Sigmoid colon (tissue), 7 donors: ENCODE measurements around the gene PTCH1. TPM values are rescaled to one million over a fixed set of nuclear protein-coding genes. Genes with fewer than 3 reads are reported as not detected.
A peak's percentile ranks its signal among the peaks of the same experiment; 100 is the strongest.

Experiments used
- DNase-seq: peaks from one replicate; pipeline ENCODE4 v3.0.0-alpha.2; 2019
- H3K27ac ChIP-seq, 4 donors: fragments of 200-600 bp; sonication (generic); one replicate each; pipeline ENCODE4 v1.5.1; 2016 to 2019; ENCODE audit warnings: mild to moderate bottlenecking in 1 of 4
- H3K27me3 ChIP-seq, 3 donors: fragments of 200-600 bp; sonication (generic); one replicate each; pipeline ENCODE4 v1.5.1; 2019; ENCODE audit warnings: mild to moderate bottlenecking in 1 of 3
- H3K36me3 ChIP-seq, 4 donors: fragments of 200-600 bp; sonication (generic); one replicate each; pipeline ENCODE4 v1.5.1; 2016 to 2019
- H3K4me1 ChIP-seq, 4 donors: fragments of 200-600 bp; sonication (generic); one replicate each; pipeline ENCODE4 v1.5.1; 2017 to 2019
- H3K4me3 ChIP-seq, 4 donors: fragments of 200-600 bp; sonication (generic); one replicate each; pipeline ENCODE4 v1.5.1; 2017 to 2019; ENCODE audit warnings: mild to moderate bottlenecking in 2 of 4, moderate library complexity in 1 of 4
- H3K9me3 ChIP-seq, 4 donors: fragments of 200-600 bp in 3 of 4; sonication (generic) in 3 of 4; one replicate each; pipeline versions ENCODE4 v1.5.1 to v1.6.1; 2013 to 2019
- CTCF ChIP-seq, 4 experiments: fragments of 450-650 bp in 3 of 4; fragments of 200-600 bp in 1 of 4; IDR thresholded peaks; one replicate each; pipeline ENCODE4 v1.5.1; 2016 to 2019; ENCODE audit warnings: antibody characterized with exemption in 4 of 4, mild to moderate bottlenecking in 3 of 4, moderate library complexity in 2 of 4
- EP300 ChIP-seq, 4 donors: sonication (generic); formaldehyde crosslinking; IDR thresholded peaks; one replicate each; pipeline ENCODE4 v1.6.1; 2017; ENCODE audit warnings: antibody characterized with exemption in 4 of 4
- POLR2A ChIP-seq, 2 donors: fragments of 450-650 bp; IDR thresholded peaks; one replicate each; pipeline ENCODE4 v1.6.1; 2016; ENCODE audit warnings: antibody characterized with exemption in 2 of 2, mild to moderate bottlenecking in 2 of 2, moderate library complexity in 2 of 2
- POLR2AphosphoS5 ChIP-seq, 4 donors: sonication (generic); formaldehyde crosslinking; IDR thresholded peaks; one replicate each; pipeline ENCODE4 v1.6.1; 2017; ENCODE audit warnings: antibody characterized with exemption in 4 of 4
- WGBS, 2 donors: extraction: QIAGEN DNeasy Blood & Tissue Kit; methylation state at CpG; one replicate each; pipeline ENCODE4 v1.1.7; 2013; 5-methylcytosine and 5-hydroxymethylcytosine counted together
- intact Hi-C: fragments of 100-400 bp; cut with DNase I; formaldehyde crosslinking; loops from one replicate; pipeline ENCODE4 v1.15.1; 2023
- polyA plus RNA-seq, 3 donors: library from polyadenylated mRNA; stranded (reverse); fragments of 200-250 nt; gene quantifications; one replicate each; pipeline ENCODE4 v1.2.3, GENCODE V29; 2013
- total RNA-seq, 4 donors: library from RNA; depleted of rRNA; stranded (reverse); fragments of >200 nt; gene quantifications; one replicate each; pipeline ENCODE4 v1.1.0, GENCODE V29; 2016
- donor health status: healthy with polysubstance abuse.
- donor health status: Bipolar disorder and iron deficiency.
- donor health status: healthy.

Gene PTCH1
- total and polyA plus RNA-seq, 7 donors, result 2.3 to 10.7 (median 7.2) TPM

DNA sequence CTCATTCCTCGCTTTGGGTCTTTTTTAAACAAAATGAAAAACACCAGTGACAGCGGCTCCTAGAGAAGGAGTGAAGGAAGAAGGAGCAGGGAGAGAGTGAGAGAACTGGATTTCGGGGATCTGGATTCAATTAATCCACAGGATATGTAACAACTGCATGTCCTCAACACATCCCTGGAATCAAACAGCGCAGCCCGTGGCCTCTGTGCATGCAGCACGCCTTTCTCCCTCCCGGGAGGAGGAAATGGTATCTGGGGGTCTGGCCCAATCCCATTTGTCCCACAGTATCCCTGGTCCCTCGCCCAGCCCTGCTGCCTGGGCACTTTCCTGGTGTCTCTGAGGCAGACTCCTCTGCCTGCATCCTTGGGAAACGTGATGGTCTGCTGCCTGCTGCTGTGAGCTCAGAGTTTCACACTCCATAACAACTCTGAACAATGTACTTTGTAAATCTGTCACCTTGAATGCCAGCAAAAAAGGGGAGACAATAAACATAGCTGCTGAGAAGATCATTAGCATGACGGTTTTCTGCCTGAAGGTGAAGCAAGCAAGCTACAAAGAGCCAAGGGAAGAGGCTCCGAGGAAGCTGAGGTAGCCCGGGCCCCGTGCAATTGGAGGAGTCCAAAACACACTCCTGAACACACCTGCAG lies 56.1 kb downstream of the PTCH1 start:
- peak overlapping the region in 1 of 4 donors; percentile 0 for H3K4me3 ChIP-seq
- H3K27ac ChIP-seq, result peak overlapping the region in 3 of 4 donors; percentile 65 to 79 (median 73)
- no peaks in the 10 kb centered on the region for H3K27me3 ChIP-seq
- H3K36me3 ChIP-seq, result peaks cover 0 to 13% (median 2%) of the 10 kb centered on the region in 4 donors
- WGBS, 2 donors, result 82 to 87% methylated on average over 13 of the region's 13 CpGs
- H3K9me3 ChIP-seq, result no peaks in the 10 kb centered on the region
- H3K4me1 ChIP-seq, result peaks cover 0 to 63% (median 62%) of the 10 kb centered on the region in 4 donors
- intact Hi-C loops, result loop anchor here (5.0 kb wide), 2 partner anchors 143 to 417 kb away; partner anchors contain the start of genes ERCC6L2 and FANCC
- peak; percentile 30 to 62 (median 48) for TF ChIP-seq EP300 (IDR thresholded peaks at IDR 0.05)
- TF ChIP-seq POLR2A (IDR thresholded peaks at IDR 0.05), result no peak
- TF ChIP-seq POLR2AphosphoS5 (IDR thresholded peaks at IDR 0.05), result peak; percentile 78 to 92 (median 90)
- TF ChIP-seq CTCF (IDR thresholded peaks at IDR 0.05), result no peak
- peak; percentile 74 for DNase-seq

DNA sequence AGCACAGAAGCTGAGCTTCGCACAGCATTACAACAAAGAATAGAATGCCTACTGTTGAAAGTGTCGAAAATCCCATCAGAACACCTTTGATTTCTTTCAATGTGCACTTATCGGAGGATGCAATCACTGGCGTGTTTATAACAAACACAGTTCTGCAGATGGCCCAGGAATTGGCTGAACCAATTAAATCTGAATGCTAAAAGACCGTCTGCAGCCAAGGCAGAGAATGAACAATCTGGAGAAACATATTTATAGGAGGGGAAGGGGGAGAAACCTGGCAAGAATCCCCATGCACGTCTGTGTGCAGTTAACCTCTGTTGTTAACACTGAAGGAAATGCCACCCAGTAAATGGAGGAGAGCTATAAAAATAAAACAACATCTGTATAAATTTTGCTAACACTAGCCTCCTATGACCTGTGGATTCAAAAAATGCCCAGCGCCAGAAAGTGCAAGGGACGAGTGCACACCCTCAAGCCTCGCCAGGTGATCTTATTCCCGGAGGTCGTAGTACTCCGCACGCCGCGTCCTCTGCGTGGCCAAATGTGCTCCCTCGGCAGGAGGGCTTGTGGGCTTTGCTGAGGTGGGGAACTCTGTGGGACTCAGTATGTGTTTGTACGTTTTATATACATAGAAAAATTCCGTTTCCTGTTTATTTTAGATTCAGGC lies 56.8 kb downstream of the PTCH1 start:
- H3K4me1 ChIP-seq, result peaks cover 0 to 63% (median 62%) of the 10 kb centered on the region in 4 donors

GRCh38 chr9:95459178-95459577 lies 57.6 kb downstream of the PTCH1 start:
- intact Hi-C loops, result loop anchor here (2.0 kb wide), 1 partner anchor 48 kb away; no protein-coding TSS in a partner anchor
- Histone ChIP-seq H3K4me3 (peak overlapping the region in 2 of 4 donors; percentile 3 to 19), H3K4me1 (peaks cover 0 to 63% (median 62%) of the 10 kb centered on the region in 4 donors), H3K27me3 (no peaks in the 10 kb centered on the region), H3K9me3 (no peaks in the 10 kb centered on the region), H3K36me3 (peaks cover 0 to 20% (median 2%) of the 10 kb centered on the region in 4 donors), H3K27ac (peak overlapping the region in 3 of 4 donors; percentile 65 to 79 (median 73))
- peak; percentile 88 for DNase-seq
- no peak for TF ChIP-seq POLR2A (IDR thresholded peaks at IDR 0.05)
- peak in 3 of 4 donors; percentile 58 to 72 (median 71) for TF ChIP-seq EP300 (IDR thresholded peaks at IDR 0.05)
- TF ChIP-seq POLR2AphosphoS5 (IDR thresholded peaks at IDR 0.05), result peak; percentile 70 to 92 (median 86)
- WGBS, 2 donors, result 82 to 83% methylated on average over 13 of the region's 13 CpGs

More for the DNA sequence above, 56.8 kb downstream of the PTCH1 start:
- no peaks in the 10 kb centered on the region for H3K27me3 ChIP-seq
- peak overlapping the region in 1 of 4 donors; percentile 0 for H3K4me3 ChIP-seq
- peaks cover 0 to 19% (median 2%) of the 10 kb centered on the region in 4 donors for H3K36me3 ChIP-seq
- WGBS, 2 donors, result 81 to 84% methylated on average over 19 of the region's 19 CpGs
- TF ChIP-seq POLR2A (IDR thresholded peaks at IDR 0.05) (no peak), EP300 (IDR thresholded peaks at IDR 0.05) (no peak), CTCF (IDR thresholded peaks at IDR 0.05) (no peak), POLR2AphosphoS5 (IDR thresholded peaks at IDR 0.05) (no peak)
- DNase-seq, result no peak
- peak overlapping the region in 3 of 4 donors; percentile 65 to 79 (median 73) for H3K27ac ChIP-seq
- no peaks in the 10 kb centered on the region for H3K9me3 ChIP-seq
- intact Hi-C loops, result loop anchor here (2.0 to 5.0 kb wide), 3 partner anchors 47 to 417 kb away; partner anchors contain the start of genes ERCC6L2 and FANCC

DNA sequence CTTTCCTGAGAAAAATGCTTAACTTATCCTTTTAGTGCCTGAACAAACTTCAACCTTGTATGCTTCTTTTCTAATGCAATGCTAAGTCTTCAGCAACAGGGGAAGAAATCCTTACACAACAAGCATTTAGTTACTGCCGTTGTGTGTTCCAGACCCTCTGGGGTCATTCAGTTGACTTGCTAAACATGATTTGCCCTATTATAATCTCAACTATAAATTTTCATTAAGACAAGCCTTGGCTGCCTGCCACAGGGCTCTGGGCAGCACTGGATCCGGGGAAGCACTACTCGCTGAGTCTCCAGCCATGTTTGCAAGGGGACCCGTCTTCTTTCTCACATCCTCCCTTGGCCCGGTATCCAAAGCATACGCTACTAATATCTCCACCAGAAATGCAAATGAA lies 58.1 kb downstream of the PTCH1 start:
- 74 to 85% methylated on average over 6 of the region's 6 CpGs for WGBS, 2 donors
- Histone ChIP-seq H3K36me3 (peaks cover 0 to 20% (median 2%) of the 10 kb centered on the region in 4 donors), H3K9me3 (no peaks in the 10 kb centered on the region), H3K27ac (peak overlapping the region in 3 of 4 donors; percentile 65 to 79 (median 73)), H3K27me3 (no peaks in the 10 kb centered on the region), H3K4me1 (peaks cover 0 to 62% (median 60%) of the 10 kb centered on the region in 4 donors), H3K4me3 (peak overlapping the region in 2 of 4 donors; percentile 3 to 19)
- intact Hi-C loops, result loop anchor here (2.0 kb wide), 1 partner anchor 48 kb away; no protein-coding TSS in a partner anchor
- TF ChIP-seq CTCF (IDR thresholded peaks at IDR 0.05), result no peak
- TF ChIP-seq EP300 (IDR thresholded peaks at IDR 0.05), result no peak
- TF ChIP-seq POLR2A (IDR thresholded peaks at IDR 0.05), result no peak
- no peak for TF ChIP-seq POLR2AphosphoS5 (IDR thresholded peaks at IDR 0.05)
- no peak for DNase-seq
